GM23248 (cell line): ENCODE data around the gene NFIC.

Experiments
- EZH2 ChIP-seq: fragments of 200-600 bp; sonication (generic); IDR thresholded peaks from 2 replicates; pipeline ENCODE4 v1.6.1; 2018; ENCODE audit warnings: antibody characterized with exemption, mild to moderate bottlenecking; ENCODE audit not compliant: insufficient read depth, poor library complexity, severe bottlenecking
- EZH2phosphoT487 ChIP-seq: fragments of 200-600 bp; sonication (generic); IDR thresholded peaks from 2 replicates; pipeline ENCODE4 v1.6.1; 2018; ENCODE audit warnings: antibody characterized with exemption, moderate library complexity, mild to moderate bottlenecking, low read depth; ENCODE audit not compliant: insufficient read depth

DNA sequence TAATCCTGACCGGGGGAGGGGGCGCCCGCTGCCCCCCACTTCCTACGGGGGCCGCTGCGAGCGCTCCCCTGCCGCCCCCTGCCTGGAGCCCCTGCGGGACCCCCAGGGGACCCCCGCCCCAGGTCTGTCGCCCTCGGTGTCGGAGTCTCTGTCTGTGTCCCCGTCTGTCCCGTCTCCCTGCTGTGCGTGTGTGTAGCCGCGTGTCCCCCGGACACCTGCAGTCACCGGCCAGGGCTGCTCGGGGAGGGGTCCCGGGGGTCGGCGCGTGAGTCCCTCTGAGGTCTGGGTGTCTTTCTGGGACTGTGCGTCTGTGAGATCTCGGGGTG lies 7.7 kb upstream of the NFIC start:
- TF ChIP-seq EZH2 (no peak), EZH2phosphoT487 (no peak)
